DND-41 (cell line): ENCODE data around the gene FOXP1.

Experiments used
- CTCF ChIP-seq: IDR thresholded peaks from 2 replicates; pipeline ENCODE4 v1.5.1; 2012; ENCODE audit warnings: borderline replicate concordance, low read length, moderate library complexity, mild to moderate bottlenecking; ENCODE audit not compliant: poor library complexity, severe bottlenecking; ENCODE audit errors: extremely low read depth
- EZH2 ChIP-seq: IDR thresholded peaks from 3 replicates; pipeline ENCODE4 v1.6.1; 2012; ENCODE audit warnings: borderline replicate concordance, low read depth, mild to moderate bottlenecking, moderate library complexity, low read length, inconsistent platforms; ENCODE audit not compliant: severe bottlenecking

DNA sequence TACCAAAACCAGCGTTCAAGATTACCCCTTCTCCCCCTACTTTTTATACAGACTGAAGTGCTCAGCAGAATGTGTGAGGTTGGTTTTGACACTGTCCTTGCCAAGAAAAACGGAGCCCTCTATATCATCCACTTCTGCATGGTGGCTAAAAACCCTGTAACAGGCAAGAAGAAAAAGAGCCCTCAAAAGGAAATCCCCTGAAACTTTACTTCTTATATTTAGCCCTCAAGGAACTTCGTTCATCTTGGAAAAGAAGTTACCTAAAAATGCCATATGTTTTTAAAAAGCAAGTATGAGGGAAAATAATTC lies 473.6 kb downstream of the FOXP1 start:
- no peak for TF ChIP-seq CTCF
- TF ChIP-seq EZH2, result no peak
